Measurements from ENCODE around the gene ANGPT4.

- no peak for TF ChIP-seq TFE3 (CRISPR knock-in tag; IDR thresholded peaks at IDR 0.05)
- no peak for TF ChIP-seq HDAC2 (IDR thresholded peaks at IDR 0.05)
- no peak for TF ChIP-seq TEAD1 (CRISPR knock-in tag; IDR thresholded peaks at IDR 0.05)
Observed at GRCh38 chr20:957544-957943, 41.4 kb upstream of the ANGPT4 start.

Data from K562 (cell line).